NB4 (cell line): Measurements from ENCODE around the gene SLC35F5.

Source experiments
- POLR2A ChIP-seq: IDR thresholded peaks from 2 replicates; pipeline ENCODE4 v1.6.1; 2011; ENCODE audit warnings: mild to moderate bottlenecking; ENCODE audit not compliant: insufficient read length; ENCODE audit errors: extremely low read depth
- TF ChIP-seq, protein P1 (sequence below): IDR thresholded peaks from one replicate; pipeline ENCODE4 v1.5.1; 2012; ENCODE audit warnings: low read depth, low read length
- TF ChIP-seq, protein P2 (sequence below): IDR thresholded peaks from 2 replicates; pipeline ENCODE4 v1.6.1; 2011; ENCODE audit warnings: low read depth, low read length

DNA sequence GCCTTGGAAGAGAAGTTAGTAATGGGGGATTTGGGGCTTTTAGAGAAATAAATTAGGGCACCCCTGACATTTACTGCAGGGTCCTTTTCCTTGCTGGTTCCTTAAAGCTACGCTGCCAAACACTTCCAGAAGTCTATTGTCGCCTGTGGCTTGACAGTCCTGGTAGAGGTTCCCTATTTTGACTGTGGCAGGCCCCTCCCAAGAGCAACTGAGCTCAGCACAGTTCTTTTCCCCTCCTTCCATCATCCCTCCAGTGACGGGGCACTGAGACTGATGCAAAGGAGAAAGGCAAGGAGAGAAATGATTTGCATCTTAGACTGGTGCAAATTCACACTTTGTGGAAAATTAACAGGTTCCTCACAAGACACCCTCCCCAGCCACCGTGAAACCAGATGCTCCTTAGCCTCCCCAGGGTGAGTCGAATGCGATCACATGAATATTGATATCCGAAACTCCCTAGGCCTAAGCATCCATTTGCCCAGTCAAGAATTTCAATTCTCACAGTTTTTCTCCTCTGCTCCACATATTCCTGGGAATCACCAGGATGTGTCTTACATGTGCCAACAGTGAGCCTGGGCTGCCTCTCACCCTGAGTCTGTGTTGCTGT lies 84.0 kb downstream of the SLC35F5 start:
- TF ChIP-seq, protein P1, sequence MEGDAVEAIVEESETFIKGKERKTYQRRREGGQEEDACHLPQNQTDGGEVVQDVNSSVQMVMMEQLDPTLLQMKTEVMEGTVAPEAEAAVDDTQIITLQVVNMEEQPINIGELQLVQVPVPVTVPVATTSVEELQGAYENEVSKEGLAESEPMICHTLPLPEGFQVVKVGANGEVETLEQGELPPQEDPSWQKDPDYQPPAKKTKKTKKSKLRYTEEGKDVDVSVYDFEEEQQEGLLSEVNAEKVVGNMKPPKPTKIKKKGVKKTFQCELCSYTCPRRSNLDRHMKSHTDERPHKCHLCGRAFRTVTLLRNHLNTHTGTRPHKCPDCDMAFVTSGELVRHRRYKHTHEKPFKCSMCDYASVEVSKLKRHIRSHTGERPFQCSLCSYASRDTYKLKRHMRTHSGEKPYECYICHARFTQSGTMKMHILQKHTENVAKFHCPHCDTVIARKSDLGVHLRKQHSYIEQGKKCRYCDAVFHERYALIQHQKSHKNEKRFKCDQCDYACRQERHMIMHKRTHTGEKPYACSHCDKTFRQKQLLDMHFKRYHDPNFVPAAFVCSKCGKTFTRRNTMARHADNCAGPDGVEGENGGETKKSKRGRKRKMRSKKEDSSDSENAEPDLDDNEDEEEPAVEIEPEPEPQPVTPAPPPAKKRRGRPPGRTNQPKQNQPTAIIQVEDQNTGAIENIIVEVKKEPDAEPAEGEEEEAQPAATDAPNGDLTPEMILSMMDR: no peak
- TF ChIP-seq POLR2A: no peak
- TF ChIP-seq, protein P2, sequence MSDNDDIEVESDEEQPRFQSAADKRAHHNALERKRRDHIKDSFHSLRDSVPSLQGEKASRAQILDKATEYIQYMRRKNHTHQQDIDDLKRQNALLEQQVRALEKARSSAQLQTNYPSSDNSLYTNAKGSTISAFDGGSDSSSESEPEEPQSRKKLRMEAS: no peak
